ENCODE data around the gene PCDH19. TPM values are rescaled to one million over a fixed set of nuclear protein-coding genes. Genes with fewer than 3 reads are reported as not detected.
A peak's percentile ranks its signal among the peaks of the same experiment; 100 is the strongest.

PCDH19 gene
- total RNA-seq, 1 donor from 2014 or later: under 0.01 TPM

GRCh38 chrX:100440006-100440405, 29.9 kb upstream of the PCDH19 start:
- DNase-seq (ENCODE audit: low read depth) (no peak), FAIRE-seq (no peak)
- H3K27me3 ChIP-seq (ENCODE audit: control insufficient read depth, insufficient read depth, low read length): no peaks in the 10 kb centered on the region
- no peak for TF ChIP-seq CTCF (IDR thresholded peaks at IDR 0.05; ENCODE audit: insufficient read depth, low read length, severe bottlenecking)
- no peaks in the 10 kb centered on the region for H3K36me3 ChIP-seq (ENCODE audit: control insufficient read depth, insufficient read depth, low read length)
- no peak overlapping the region for H3K4me3 ChIP-seq (ENCODE audit: low read depth, low read length)

- no peak for TF ChIP-seq CTCF (IDR thresholded peaks at IDR 0.05; ENCODE audit: insufficient read depth, low read length, severe bottlenecking)
- Histone ChIP-seq H3K4me3 (ENCODE audit: low read depth, low read length) (no peak overlapping the region), H3K36me3 (ENCODE audit: control insufficient read depth, insufficient read depth, low read length) (no peaks in the 10 kb centered on the region), H3K27me3 (ENCODE audit: control insufficient read depth, insufficient read depth, low read length) (no peaks in the 10 kb centered on the region)
- FAIRE-seq (no peak), DNase-seq (ENCODE audit: low read depth) (no peak)
These were observed 25.7 kb upstream of the PCDH19 start for GRCh38 chrX:100435726-100436125.

GRCh38 chrX:100424012-100424411, 13.9 kb upstream of the PCDH19 start:
- Histone ChIP-seq H3K36me3 (ENCODE audit: control insufficient read depth, insufficient read depth, low read length) (no peaks in the 10 kb centered on the region), H3K27me3 (ENCODE audit: control insufficient read depth, insufficient read depth, low read length) (no peaks in the 10 kb centered on the region), H3K4me3 (ENCODE audit: low read depth, low read length) (no peak overlapping the region)
- peak; percentile 27 for TF ChIP-seq CTCF (IDR thresholded peaks at IDR 0.05; ENCODE audit: insufficient read depth, low read length, severe bottlenecking)
- DNase-seq (ENCODE audit: low read depth): peak; percentile 11
- no peak for FAIRE-seq

DNA sequence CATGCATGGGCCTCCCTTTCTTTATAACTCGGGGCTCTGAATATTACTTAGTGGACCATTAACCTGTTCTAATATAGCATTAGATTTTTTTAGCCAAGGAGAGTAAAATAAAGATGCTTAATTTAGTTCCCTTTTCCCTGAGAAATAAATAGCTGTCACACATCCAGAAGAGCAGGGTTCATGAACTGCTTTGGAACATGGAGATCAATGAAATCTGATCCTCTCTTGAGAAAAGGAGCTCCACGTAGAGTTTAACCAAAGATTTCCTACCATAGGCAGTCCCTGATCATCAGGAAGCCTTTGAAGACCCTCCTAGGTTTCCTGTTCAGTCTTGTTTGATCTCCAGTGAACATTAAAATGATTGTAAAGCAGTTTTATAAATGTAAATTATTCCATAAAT, 8.5 kb upstream of the PCDH19 start:
- no peak overlapping the region for H3K4me3 ChIP-seq (ENCODE audit: low read depth, low read length)
- FAIRE-seq (no peak), DNase-seq (ENCODE audit: low read depth) (no peak)
- no peaks in the 10 kb centered on the region for H3K27me3 ChIP-seq (ENCODE audit: control insufficient read depth, insufficient read depth, low read length)
- no peaks in the 10 kb centered on the region for H3K36me3 ChIP-seq (ENCODE audit: control insufficient read depth, insufficient read depth, low read length)
- no peak for TF ChIP-seq CTCF (IDR thresholded peaks at IDR 0.05; ENCODE audit: insufficient read depth, low read length, severe bottlenecking)

GRCh38 chrX:100417681-100418080, 7.6 kb upstream of the PCDH19 start:
- FAIRE-seq (no peak), DNase-seq (ENCODE audit: low read depth) (no peak)
- TF ChIP-seq CTCF (IDR thresholded peaks at IDR 0.05; ENCODE audit: insufficient read depth, low read length, severe bottlenecking): no peak
- H3K27me3 ChIP-seq (ENCODE audit: control insufficient read depth, insufficient read depth, low read length): no peaks in the 10 kb centered on the region
- no peaks in the 10 kb centered on the region for H3K36me3 ChIP-seq (ENCODE audit: control insufficient read depth, insufficient read depth, low read length)
- no peak overlapping the region for H3K4me3 ChIP-seq (ENCODE audit: low read depth, low read length)

DNA sequence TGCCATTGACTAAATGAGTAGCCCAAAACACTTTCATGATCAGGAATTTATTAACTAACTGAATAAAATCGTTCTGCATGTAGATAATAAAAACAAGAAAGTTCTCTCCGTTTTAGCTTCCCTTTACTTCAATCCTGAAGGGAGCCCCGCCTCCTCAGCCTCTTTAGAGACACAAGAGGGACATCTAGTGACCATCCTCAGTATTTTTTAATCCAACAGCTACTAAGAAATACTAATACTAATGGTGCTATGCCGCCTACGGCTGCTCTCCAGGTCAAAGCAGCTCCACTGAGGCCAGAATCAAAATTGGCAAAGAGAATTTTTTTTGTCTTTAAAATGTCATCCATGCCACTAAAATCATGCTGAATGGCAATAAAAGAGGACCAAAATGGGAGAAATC, 3.2 kb upstream of the PCDH19 start:
- Histone ChIP-seq H3K4me3 (ENCODE audit: low read depth, low read length) (no peak overlapping the region), H3K36me3 (ENCODE audit: control insufficient read depth, insufficient read depth, low read length) (no peaks in the 10 kb centered on the region), H3K27me3 (ENCODE audit: control insufficient read depth, insufficient read depth, low read length) (peaks cover 2% of the 10 kb centered on the region)
- peak; percentile 31 for TF ChIP-seq CTCF (IDR thresholded peaks at IDR 0.05; ENCODE audit: insufficient read depth, low read length, severe bottlenecking)
- FAIRE-seq (no peak), DNase-seq (ENCODE audit: low read depth) (peak; percentile 44)

Measured in bronchial epithelial cell (primary cell).